Prostate gland (tissue), 2 donors: ENCODE data around the gene UNC13B.

Experiments
- POLR2A ChIP-seq: fragments of 450-650 bp; IDR thresholded peaks from one replicate; pipeline ENCODE4 v1.6.1; 2016; ENCODE audit warnings: antibody characterized with exemption, mild to moderate bottlenecking
- POLR2AphosphoS5 ChIP-seq: sonication (generic); formaldehyde crosslinking; IDR thresholded peaks from one replicate; pipeline ENCODE4 v1.6.1; 2017; ENCODE audit warnings: antibody characterized with exemption
- TF ChIP-seq, protein P1 (sequence below), 4 experiments: fragments of 200-600 bp in 2 of 4; fragments of 450-650 bp in 2 of 4; sonication (generic) in 2 of 4; IDR thresholded peaks; 1 replicate in 3 of 4; 2 replicates in 1 of 4; pipeline ENCODE4 v1.5.1; 2016 to 2019; ENCODE audit warnings: antibody characterized with exemption in 4 of 4, mild to moderate bottlenecking in 2 of 4, moderate library complexity in 2 of 4

DNA sequence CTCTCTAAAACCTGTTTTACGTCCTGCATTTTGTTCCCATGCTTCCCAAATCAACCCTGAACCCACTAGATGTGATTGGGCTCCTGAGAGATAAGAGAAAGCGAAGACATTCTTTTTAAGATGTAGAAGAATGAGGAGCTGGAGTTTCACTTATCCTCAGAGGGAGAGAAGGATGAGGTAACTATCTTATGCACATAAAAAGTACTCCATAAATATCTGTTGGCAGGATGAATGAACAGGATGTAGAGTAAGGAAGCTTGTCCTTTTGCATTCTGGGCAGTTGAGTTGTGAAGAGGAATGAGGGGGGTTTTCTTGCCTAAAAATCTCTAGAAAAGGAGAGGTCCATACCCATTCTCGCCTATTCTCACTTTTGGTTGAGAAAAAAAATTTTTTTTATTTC, 163.2 kb downstream of the UNC13B start:
- TF ChIP-seq, protein P1, sequence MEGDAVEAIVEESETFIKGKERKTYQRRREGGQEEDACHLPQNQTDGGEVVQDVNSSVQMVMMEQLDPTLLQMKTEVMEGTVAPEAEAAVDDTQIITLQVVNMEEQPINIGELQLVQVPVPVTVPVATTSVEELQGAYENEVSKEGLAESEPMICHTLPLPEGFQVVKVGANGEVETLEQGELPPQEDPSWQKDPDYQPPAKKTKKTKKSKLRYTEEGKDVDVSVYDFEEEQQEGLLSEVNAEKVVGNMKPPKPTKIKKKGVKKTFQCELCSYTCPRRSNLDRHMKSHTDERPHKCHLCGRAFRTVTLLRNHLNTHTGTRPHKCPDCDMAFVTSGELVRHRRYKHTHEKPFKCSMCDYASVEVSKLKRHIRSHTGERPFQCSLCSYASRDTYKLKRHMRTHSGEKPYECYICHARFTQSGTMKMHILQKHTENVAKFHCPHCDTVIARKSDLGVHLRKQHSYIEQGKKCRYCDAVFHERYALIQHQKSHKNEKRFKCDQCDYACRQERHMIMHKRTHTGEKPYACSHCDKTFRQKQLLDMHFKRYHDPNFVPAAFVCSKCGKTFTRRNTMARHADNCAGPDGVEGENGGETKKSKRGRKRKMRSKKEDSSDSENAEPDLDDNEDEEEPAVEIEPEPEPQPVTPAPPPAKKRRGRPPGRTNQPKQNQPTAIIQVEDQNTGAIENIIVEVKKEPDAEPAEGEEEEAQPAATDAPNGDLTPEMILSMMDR (IDR thresholded peaks at IDR 0.05), result no peak
- no peak for TF ChIP-seq POLR2A
- TF ChIP-seq POLR2AphosphoS5, result peak; percentile 29
